Measurements from ENCODE around the gene SEPTIN12. TPM values are rescaled to one million over a fixed set of nuclear protein-coding genes. Genes with fewer than 3 reads are reported as not detected.

The SEPTIN12 gene
- total RNA-seq, 1 donor: not detected

DNA sequence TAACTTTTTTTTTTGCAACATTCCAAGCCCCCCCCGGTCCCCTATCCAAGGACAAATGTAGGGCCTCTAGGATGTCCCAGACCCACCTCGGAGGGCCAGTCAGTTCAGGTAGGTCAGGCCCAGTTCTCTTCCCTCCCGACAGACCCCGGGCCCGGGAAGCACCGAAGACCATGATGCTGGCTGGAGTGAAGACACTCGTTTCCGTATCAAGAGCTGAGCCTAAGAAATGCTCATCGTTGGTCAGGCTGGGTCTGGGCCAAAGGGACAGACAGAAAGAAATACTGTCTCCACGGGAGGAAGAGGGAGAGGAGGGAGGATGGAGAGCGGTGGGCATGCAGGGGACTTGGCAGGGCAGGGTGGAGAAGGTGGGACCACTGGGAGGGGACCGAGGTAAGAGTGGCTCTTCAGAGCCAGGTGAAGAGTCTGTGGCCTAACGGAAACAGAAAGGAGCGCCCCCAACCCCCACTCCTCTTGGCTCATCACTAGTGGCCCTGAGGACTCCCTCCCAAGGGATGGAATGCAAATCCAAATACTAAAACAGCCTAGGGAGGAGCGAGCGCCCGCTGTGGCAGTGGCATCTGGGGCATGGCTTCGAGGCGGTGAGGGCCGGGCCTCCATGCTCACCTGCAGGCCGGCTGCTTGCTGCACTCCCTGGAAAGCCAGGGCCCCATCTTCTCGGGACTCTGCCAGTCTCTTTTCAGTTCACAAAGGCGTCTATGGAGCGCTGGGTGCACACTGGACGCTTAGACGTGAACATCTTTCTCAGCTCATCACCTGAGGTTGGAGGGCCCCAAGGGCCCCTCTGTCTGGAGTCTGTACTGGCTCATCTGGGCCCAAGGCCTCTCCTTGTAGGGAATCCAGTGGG lies 16.0 kb upstream of the SEPTIN12 start:
- TF ChIP-seq CTCF (IDR thresholded peaks at IDR 0.05; ENCODE audit: insufficient read depth, low read length): no peak
- no peak for DNase-seq (ENCODE audit: low read depth)
- H3K4me3 ChIP-seq (ENCODE audit: low read depth, low read length): no peak overlapping the region

DNA sequence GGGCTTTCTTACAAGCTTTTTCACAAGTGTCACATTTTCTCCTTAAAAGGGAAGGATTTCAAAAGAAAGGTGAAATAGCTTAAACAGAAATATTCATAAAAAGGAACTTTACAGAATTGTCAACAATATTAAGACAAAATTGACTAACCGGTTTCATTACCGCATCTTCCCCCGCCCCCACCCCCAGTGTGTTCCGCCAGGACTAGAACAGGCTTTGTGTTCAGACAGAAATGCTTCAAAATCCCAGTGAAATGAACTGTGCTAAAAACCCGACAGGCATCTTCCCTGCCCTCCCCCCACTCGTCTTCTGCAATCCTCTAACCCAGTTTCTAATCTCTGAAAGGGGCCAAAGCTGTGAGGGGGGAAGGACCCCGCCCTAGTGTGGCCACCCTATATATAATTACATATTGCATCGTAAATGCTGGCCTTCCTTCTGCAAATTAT lies 15.3 kb upstream of the SEPTIN12 start:
- peak; percentile 17 for DNase-seq (ENCODE audit: low read depth)
- no peak overlapping the region for H3K4me3 ChIP-seq (ENCODE audit: low read depth, low read length)

GRCh38 chr16:4802659-4803287 lies 14.6 kb upstream of the SEPTIN12 start:
- no peak for TF ChIP-seq CTCF (IDR thresholded peaks at IDR 0.05; ENCODE audit: insufficient read depth, low read length)

More for the DNA sequence above, 15.3 kb upstream of the SEPTIN12 start:
- TF ChIP-seq CTCF (IDR thresholded peaks at IDR 0.05; ENCODE audit: insufficient read depth, low read length): no peak

GRCh38 chr16:4801962-4802658 lies 14.0 kb upstream of the SEPTIN12 start, which contains the start of gene ROGDI:
TSS of gene ROGDI (minus strand) at chr16:4802633. CDS start at chr16:4802571, 62 bp downstream.
- DNase-seq (ENCODE audit: low read depth): peak; percentile 51
- no peak for TF ChIP-seq CTCF (IDR thresholded peaks at IDR 0.05; ENCODE audit: insufficient read depth, low read length)
- H3K4me3 ChIP-seq (ENCODE audit: low read depth, low read length): peak within 1 kb of the TSS; percentile 83

More at GRCh38 chr16:4802659-4803287, 14.6 kb upstream of the SEPTIN12 start:
- peak overlapping the region; percentile 83 for H3K4me3 ChIP-seq (ENCODE audit: low read depth, low read length)
- DNase-seq (ENCODE audit: low read depth): peak; percentile 88

DNA sequence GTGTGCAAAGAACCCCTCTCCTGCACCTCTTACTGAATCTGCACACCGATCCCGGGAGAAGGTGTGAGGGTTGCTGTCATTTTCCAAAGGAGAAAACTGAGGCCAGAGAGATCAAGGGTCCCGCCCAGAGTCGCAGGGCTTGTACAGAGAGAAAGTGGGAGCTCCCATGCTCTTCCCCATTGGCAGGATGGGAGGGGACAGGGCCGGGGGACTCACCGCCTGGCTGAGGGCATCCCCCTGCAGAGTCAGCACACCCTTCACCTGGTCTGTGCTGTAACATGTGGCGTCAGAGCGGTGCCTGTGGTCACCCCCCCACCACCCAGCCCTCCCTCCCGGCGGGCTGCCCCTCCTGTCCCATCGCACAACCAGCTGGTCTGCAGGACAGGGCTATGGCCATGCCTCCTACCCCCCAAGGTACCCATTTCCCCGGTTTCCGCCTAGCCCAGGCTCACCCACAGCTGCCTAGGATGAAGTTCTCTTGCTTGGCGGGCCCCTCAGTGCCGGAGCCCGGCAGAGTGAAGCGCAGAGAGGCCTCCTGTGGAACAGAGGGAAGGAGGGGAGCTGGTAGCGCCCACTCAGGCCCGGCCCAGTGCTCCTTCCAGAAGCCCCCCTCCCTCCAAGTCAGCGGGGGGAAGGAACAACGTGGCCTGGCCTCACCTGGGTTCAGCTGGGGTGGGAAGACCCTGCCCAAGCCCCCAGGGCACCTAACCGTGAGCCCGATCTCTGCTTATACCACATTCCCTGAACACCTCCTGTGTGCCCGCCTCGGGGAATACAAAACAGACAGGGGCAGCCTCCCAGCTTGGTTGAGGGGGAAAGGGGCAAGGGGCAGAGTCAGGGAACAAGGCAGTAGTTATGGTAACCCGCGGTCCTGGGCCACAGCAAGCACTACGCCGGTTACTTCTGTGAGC lies 13.2 kb upstream of the SEPTIN12 start:
- peak overlapping the region; percentile 83 for H3K4me3 ChIP-seq (ENCODE audit: low read depth, low read length)
- no peak for TF ChIP-seq CTCF (IDR thresholded peaks at IDR 0.05; ENCODE audit: insufficient read depth, low read length)
- DNase-seq (ENCODE audit: low read depth): no peak

All from fibroblast of the aortic adventitia (primary cell).